DMS153 treated with DMSO at 0.1 percent for 48 hours (cell line): ENCODE measurements around the gene CAMK1G.

Experiments
- DNase-seq: peaks from one replicate; lab custom pipeline; 2025; ENCODE audit not compliant: unreplicated experiment; lab: John Stamatoyannopoulos, UW

The CAMK1G gene

DNA sequence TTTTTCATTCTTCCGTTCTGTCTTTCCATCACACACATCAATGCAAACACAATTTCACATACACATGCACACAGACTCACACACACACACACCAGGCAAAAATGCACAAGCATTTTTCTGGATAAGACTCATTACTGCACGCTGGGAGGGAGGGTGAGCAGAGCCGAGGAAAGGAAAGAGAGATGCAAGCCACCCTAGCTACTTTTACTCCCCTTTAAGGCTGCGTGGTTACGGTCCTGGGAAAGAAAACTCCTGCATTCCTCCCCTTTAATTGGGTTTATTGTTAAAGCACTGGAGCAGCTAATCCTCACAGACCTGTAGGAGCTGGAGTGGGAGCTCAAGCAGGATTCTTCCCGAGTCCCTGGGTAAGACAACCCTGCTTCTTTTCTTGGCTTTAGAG, at the start of gene CAMK1G:
CAMK1G (plus strand) TSS at position 307 of the 400 bp plus-strand sequence. CDS start 11,270 bp downstream, outside the sequence.
- DNase-seq, result no peak

DNA sequence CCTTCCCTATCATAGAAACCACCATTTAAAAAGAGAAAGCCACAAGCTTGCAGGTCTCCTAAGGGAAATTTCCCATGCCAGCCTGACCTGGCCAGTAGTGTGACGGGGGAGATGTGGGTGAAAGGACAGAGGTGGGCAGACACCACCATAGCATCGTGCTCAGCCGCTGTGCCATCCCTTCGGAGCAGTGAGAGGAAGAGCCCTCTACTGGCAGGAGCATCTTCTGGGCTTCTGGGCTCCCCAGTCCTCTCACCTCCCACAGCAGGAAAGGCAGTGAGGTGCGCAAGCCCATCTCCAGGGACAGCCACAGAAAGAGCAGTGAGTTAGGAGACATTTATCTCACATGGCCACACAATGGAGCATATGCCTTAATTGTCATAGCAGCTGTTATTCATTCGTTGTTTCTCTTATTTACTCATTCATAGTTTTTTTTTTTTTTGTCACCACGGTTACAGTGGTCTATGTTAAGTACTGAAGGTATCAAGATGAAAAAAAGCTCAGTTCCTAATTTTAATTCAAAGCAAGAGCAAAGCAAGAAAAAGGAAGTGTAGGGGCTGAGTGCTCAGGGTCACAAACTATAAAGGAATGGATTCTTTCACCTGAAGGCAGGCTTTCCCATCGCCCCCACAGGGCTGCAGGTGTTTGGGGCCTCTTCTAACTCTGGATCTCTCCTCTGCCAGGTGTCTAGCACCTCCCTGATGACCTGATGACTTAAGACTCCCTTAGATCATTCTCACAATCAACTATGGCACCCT, 48.8 kb upstream of the CAMK1G start:
- DNase-seq, result no peak

DNA sequence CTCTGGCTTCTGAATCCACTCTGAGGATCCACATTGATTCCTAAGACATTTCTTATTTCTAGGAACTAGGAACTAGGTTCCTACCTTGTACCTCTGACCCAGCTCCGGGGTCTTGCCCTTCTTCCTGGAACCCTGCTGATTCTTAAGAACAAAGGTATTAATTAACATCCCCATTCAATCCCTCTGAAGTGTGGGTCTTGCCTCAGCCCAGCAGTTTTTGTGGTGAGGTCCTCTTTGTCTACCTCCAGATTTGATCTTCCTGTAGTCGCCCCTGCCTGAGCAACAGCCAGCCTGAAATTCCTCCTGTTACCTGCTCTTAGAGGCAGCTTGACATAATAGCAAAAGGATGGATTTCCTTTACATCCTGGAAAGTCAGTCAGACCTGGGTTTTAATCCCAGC, 46.7 kb upstream of the CAMK1G start:
- DNase-seq, result no peak

DNA sequence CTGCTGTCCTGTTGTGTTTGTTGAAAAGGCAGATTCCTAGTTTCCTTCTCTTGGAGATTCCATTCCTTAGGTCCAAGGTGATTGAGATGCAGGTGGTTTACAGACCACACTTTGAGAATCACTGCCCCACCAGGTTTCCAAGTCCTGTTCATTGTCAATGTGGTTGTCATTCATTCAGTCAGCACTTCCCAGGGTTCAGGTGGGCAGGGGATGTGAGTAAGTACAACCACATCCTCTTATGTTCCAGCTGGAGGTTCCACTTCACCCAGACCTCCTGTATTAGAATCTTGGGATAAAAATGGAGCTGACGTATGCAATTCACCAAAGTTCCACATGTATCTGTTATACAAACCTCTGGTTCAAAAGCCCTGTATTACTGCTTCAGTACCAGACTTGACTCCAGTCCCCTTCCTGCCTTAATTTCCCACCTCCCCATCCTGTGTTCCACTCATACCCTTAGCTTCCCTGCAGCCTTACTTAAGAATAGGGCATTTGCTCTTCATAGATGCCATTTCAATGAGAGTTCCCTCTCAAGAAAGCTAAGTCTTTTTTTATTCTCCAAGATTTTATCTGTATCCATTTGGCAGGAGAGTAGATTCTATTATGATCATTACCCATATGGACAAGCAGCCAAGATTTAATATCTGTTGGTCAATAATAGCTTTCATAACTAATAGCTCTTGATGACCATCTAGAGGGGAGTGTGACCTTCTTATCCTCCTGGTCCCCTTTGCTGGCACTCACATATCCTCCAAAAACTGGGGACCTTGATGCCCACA, 46.0 kb upstream of the CAMK1G start:
- no peak for DNase-seq

DNA sequence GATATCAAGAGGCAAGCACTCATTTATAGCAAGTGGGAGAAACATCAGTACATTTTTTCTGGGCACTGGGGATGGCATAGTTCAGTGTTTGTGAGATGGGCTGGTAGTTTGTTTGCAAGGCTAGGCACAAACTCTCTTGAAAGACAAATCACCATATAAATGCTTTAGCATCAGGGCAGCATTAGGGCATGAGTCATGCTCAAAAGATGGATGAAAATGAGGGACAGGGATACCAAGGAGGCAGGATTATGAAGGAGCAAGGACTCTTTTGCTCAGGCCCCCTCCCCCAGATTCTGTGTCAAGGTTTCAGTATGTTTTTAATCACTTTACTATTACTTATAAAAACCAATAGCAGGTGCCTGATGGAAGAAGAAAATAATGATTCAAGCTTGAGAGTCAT, 43.9 kb upstream of the CAMK1G start:
- no peak for DNase-seq

DNA sequence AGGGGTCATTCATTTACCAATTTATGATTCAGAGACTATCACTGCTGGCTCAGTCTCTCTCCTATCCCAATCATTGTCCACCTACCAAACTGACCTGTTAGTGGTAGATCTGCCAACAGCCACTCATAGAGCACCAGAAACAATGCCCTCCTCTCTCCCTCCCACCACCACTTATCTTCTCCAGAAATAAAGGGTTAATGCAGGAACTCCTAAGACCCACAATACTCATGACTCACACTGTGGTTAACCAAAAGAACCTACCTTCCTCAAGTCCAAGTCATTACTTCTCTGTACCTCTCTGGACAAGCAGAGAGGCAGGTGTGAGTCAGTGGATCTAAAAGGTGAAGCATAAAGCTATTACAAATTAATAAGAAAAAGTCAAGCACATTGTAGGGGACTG, 40.9 kb upstream of the CAMK1G start:
- no peak for DNase-seq

DNA sequence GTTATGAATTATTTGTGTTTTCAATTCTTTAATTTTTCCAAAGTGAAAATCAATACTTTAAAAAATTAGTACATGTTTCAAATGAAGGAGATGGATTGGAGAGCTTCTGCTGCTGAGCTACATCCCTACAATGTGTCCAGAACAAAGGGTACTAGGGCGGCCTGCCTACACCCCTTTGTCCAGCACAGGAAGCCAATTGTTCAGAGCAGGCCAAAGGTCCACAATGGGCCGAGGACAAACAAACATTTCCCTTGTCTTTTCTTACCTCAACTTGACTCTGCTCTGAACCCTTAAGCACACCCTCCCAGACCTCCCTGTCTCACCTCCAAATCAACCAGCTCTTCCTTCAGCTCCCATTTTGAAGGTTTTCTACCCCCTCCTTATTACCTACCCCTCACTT, 39.4 kb upstream of the CAMK1G start:
- DNase-seq, result no peak

DNA sequence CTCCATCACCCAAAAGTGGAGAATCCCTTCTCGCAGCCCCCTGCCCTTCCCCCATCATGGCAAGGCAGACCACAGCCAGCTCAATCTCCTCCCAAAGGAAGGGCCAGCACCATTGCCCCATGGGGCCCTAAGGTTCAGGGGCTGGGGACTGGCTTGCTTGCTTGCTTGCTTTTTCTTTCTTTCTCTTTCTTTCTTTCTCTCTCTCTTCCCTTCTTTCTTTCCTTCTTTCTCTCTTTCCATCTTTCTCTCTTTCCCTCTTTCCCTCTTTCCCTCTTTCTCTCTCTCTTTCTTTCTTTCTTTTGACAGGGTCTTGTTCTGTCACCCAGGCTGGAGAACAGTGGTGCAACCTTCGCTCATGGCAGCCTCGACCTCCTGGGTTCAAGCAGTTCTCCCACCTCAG, 38.1 kb upstream of the CAMK1G start:
- DNase-seq, result no peak

DNA sequence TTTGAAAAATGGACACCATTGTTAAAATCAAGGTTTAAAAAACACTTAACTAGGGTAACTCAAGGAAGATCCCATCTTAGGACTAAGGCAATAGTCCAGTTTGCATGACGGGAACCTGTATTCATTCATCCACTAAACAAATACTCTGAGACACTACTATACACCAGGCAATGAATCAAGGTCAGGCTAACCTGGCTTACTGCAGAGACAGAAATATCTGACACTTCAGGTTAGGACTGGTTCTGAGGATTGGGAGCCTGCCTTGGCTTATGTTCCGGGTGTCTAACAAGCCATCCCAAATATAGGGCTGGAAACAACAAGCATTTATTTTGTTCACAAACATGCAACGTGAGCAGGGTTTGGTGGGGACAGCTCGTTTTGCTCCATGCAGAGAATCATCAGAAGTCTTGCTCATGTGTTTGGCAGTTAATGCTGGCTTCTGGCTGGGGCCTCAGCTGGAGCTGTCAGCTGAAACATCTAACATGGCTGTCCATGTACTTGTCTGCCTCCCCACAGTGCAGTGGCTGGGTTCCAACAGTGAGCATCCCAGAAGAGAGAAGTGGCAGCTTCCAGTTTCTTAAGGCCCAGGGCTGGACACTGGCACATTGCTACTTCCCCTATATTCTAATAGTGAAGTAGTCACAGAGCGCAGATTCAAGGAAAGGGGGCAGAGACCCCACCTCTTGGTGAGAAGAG, 37.0 kb upstream of the CAMK1G start:
- no peak for DNase-seq

DNA sequence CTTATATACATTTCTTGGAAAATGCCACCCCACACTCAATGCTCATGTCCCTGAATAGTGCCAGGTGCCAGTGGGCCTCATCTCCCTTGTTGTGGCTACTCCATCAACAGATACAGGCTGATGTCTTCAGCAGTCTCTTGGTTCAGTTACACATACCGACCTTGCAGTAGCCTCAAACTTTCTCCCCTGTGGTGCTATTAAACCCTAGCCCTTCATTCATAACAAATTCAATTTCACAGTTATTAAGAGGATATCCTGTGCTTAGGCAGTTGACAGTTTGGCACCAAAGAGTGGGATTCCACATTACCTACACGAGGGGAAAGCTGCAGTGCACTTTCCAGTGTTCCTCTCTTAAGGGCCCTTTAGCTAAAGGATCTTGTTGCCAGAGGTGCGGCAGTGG, 35.9 kb upstream of the CAMK1G start:
- DNase-seq, result no peak

DNA sequence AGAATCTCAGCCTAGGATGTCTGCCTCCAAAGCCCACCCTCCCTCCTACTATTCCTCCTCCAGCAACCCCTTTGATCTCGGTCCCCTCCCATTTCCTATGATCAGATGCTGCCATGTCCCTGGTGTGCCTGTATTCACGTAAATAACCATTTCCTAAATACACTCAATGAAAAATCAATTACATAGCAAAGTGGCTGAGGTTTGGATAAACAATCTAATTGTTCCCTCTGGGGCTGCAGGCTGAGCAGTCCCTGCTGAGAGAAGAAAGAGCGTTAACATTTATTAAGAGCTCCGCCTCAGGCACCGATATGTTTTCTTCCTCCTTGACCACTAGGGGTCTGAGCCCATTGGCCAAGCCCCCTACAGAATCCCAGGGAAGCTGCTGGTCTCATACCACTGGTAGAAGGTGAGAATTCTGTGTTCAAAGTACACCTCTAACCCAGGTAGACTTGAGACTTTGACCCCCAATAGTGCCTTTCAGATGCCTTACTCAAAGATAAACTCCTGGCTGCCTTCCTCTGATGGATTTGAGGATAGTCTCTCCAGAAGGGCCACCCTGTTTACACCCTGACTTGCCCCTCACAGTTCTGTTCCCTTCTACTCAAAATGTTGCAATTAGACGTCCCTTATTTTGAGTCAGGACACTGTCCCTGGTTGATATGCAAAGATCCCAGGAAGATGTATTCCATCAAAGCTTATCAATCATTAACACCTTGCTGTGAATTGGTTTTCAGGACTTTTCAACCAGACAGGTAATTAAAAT, 33.9 kb upstream of the CAMK1G start:
- no peak for DNase-seq

DNA sequence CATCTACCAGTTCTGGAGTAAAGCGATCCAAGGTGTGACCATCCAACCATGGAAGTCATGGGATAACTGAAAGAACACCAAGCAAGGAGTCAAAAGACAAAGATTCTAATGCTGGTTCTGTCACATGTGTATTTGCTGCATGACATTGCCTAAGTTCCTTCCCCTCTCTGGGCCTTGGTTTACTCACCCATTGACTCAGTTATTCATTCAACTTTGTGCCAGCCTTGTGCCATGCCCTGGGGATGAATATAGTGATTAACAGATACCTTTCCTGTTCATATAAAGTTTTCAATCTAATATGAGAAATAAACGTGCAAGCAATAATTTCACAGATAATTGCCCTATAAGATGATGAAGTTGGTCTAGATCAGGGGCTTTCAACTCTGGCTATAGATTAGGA, 33.0 kb upstream of the CAMK1G start:
- DNase-seq, result no peak

DNA sequence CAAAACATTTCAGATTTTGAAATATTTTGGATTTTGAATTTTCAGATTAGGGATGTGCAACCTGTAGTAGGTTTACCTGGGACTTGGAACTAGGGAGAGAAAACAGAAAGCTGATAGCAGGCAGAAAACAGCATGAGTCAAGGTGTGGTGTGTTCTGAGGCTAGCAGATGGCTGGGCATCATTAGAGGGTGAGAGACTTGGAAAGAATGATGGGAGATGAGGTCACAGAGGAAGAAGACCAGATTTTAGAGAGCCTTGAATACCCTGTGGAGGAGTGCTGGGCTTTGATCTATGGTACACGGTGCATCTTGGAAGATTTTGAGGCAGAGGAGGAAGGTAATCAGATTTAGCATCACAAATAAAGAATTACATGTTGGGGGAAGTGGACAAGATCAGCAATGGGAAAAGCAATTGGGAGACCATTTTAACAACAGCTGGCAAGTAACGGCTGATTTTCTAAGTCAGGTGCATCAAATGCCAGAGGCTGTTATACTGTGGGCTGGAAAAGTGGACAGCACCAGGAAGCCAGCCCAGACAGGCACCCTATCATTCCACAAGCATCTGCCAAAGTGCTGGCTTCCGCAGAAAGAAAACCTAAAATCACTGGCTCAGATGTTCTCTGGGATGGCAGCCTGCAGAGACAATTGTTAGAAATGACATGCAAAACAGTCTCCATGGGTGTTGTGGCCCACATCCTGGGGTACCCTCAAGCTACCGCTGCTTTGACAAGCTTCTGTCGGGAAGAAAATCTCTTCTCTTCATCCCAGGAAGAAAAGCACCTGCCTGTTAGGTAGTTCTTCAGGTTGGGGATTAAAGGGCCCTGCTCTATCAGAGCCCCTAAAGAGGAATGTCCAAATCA, 30.9 kb upstream of the CAMK1G start:
- DNase-seq, result no peak

DNA sequence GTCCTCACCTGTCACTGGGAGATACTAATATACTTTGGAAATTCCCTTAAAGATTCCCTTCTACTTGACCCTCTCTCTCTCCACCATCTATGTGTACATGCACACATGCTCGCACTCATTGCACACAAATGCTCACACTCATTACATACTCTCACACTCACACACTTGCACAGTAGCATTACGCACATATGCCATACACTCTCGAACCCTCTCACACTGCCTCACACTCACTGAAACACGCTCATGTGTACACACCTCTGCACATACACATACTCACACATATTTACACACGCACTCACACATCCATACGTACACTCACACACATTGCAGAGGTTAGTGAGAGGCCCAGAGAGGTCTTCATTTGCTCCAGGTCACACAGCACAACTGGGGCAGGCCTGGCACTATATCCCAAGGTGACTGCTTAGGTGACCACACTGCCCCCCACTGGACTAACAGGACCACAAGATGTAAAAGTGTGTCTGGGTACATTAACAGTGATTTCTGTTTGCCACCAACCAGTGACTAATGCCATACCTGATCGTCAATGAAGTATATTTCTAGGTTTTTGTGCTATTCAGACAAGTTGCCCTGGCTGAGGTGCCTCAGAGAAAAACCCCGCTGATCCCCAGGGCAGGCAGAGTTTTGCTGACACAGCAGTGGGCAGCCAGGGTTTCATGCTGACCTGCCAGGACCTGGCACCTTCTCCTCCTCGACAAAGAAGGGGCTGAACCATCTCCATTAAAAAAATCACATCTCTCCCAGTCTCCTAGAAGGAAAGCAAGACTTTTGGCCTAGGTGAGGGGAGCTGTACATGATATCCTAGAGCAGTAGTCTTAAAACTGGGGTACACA, 28.5 kb upstream of the CAMK1G start:
- DNase-seq, result no peak

DNA sequence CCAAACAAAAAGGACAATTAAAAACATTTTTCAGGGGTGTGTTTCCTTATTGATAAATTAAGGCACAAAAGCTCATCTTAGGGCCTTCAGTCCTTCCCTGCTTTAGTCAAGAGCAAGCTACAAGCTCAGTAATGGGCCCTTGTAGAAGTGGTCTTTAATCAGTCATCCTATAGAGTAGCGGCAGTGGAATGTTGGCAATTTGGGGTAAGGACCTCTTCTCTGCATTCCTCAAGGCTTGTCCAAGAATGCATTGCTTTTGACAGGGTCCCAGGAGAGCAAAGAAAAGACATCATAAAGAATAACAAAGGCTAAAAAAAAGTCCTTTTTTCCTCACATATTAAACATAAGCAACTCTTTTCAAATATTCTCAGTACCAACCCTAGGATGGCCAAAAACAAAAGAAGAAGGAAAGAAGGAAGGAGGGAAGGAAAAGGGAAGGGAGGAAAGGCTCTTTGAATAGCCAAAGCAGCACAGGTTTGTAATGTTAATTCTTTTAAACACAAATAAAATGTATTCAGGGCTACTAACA, 27.3 kb upstream of the CAMK1G start:
- DNase-seq, result no peak

DNA sequence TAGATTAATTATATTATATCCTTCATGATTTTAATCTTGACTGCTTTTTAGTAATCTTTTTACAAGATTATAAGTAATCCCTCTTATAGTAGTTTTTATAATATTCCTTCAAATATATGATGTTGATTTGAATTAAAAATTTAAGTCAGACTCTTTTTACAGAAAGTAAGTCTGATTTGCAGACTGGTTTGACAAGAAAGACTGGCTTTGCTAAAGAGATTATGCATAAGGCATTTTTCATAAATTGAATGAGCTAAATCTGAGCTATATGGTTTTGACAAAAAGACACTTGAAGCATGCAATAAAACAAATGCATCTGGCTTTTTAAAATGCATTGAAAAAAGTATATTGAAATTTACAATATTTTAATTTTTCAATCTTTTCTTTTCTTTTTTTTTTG, 26.3 kb upstream of the CAMK1G start:
- DNase-seq, result no peak

DNA sequence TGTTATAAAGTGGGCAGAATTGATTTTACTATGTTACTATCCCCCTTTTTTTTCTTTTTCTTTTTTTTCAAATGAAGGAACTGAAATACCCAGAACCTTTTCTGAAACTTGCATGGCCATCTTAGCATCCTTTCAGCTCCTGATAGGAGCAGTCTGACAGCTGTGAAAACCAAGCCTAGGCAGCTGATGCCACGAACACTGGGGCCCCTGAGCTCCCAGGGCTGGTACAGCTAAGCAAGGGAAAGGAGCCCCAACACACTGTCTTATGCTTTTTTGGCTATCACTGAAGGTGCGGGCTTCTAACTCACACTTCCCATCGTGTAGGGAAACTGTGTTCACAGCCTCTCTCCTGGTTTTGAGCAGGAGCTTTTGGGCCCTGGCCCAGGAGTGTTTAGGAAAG, 23.0 kb upstream of the CAMK1G start:
- DNase-seq, result no peak

DNA sequence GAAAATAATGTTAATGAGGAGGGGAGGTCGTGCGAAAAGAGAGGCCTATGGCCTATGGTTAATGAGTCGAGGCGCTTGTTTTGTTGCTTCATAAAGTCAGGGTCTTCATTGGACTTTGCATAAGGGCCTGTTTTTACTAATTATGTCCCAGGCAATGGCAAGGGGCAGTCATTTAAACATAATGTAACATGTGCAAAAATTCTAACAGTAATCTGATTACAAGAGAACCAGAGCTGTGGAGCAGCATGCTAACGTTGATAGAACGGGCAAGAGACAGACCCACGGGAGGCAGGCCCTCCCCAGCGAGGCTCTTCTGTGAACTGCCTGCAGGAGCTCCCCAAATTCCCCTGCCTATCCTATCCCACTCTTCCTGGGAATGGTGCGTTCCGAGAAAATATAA, 22.6 kb upstream of the CAMK1G start:
- no peak for DNase-seq

DNA sequence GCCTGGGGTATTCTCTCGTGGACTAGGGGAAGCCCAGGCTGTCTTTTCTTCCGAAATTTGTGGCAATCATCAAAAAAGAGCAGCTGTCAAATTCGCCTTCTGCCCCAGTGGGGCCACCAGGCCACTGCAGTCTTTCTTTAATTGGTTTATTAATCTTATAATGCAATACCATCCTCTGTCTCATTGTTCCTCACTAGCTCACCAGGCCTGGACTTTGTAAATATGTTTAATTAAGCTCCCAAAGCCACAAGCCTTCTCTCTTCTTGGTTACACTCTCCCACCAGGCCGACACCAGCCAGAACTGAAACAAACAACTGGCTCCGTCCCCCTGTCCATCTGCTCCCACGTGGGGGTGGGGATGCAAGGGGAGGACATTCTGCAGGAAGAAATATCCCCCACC, 22.0 kb upstream of the CAMK1G start:
- no peak for DNase-seq
